OCI-LY1 (cell line): Measurements from ENCODE around the gene SDK1.

Source experiments
- H2AFZ ChIP-seq: fragments of 200-600 bp; sonication (generic), shearing (Covaris generic); 2 replicates; pipeline ENCODE4 v1.6.0; 2014; ENCODE audit warnings: antibody characterized with exemption, mild to moderate bottlenecking, low read length
- H3F3A ChIP-seq: fragments of 200-600 bp; sonication (generic), shearing (Covaris generic); 2 replicates; pipeline ENCODE4 v1.6.0; 2014; ENCODE audit warnings: mild to moderate bottlenecking, antibody characterized with exemption, low read length, moderate library complexity; ENCODE audit not compliant: insufficient read depth
- H3K27ac ChIP-seq: fragments of 200-600 bp; sonication (generic); 2 replicates; pipeline ENCODE4 v1.5.1; 2014; ENCODE audit warnings: low read length, mixed run types, mild to moderate bottlenecking, low read depth; ENCODE audit not compliant: poor library complexity, severe bottlenecking
- H3K27me3 ChIP-seq: fragments of 200-600 bp; sonication (generic); 2 replicates; pipeline ENCODE4 v1.6.0; 2014; ENCODE audit warnings: antibody characterized with exemption, mild to moderate bottlenecking, low read length, moderate library complexity; ENCODE audit not compliant: insufficient read depth
- H3K36me3 ChIP-seq: fragments of 200-600 bp; sonication (generic); 2 replicates; pipeline ENCODE4 v1.6.1; 2014; ENCODE audit warnings: mild to moderate bottlenecking, antibody characterized with exemption, low read length, moderate library complexity, mixed read lengths; ENCODE audit not compliant: insufficient read depth
- H3K4me1 ChIP-seq: fragments of 200-600 bp; sonication (generic); 2 replicates; pipeline ENCODE4 v1.5.1; 2014; ENCODE audit warnings: mild to moderate bottlenecking, low read length, moderate library complexity; ENCODE audit not compliant: insufficient read depth, severe bottlenecking
- H3K4me2 ChIP-seq: fragments of 200-600 bp; sonication (generic), shearing (Covaris generic); 2 replicates; pipeline ENCODE4 v1.6.1; 2014; ENCODE audit warnings: low read length
- H3K4me3 ChIP-seq: fragments of 200-600 bp; sonication (generic); 2 replicates; pipeline ENCODE4 v1.5.1; 2014; ENCODE audit warnings: low read length, low read depth, mild to moderate bottlenecking, mixed read lengths; ENCODE audit not compliant: poor library complexity, severe bottlenecking
- H3K79me2 ChIP-seq: fragments of 200-600 bp; shearing (Covaris generic); 2 replicates; pipeline ENCODE4 v1.6.1; 2016; ENCODE audit warnings: mixed run types, low read length, mixed read lengths; ENCODE audit not compliant: insufficient read depth
- H3K9ac ChIP-seq: fragments of 200-600 bp; sonication (generic), shearing (Covaris generic); 2 replicates; pipeline ENCODE4 v1.6.1; 2014; ENCODE audit warnings: mild to moderate bottlenecking, low read length, mixed read lengths
- H3K9me2 ChIP-seq: fragments of 200-600 bp; sonication (generic), shearing (Covaris generic); 2 replicates; pipeline ENCODE4 v1.6.1; 2014; ENCODE audit warnings: low read depth, mild to moderate bottlenecking, low read length, mixed read lengths
- H3K9me3 ChIP-seq: fragments of 200-600 bp; shearing (Covaris generic); 2 replicates; pipeline ENCODE4 v1.6.1; 2014; ENCODE audit warnings: low read length, mixed read lengths
- H4K20me1 ChIP-seq: fragments of 200-600 bp; sonication (generic), shearing (Covaris generic); 2 replicates; pipeline ENCODE4 v1.6.0; 2016; ENCODE audit warnings: mild to moderate bottlenecking, low read length; ENCODE audit not compliant: insufficient read depth
- CTCF ChIP-seq: fragments of 200-600 bp; sonication (generic), shearing (Covaris generic); IDR thresholded peaks from 2 replicates; pipeline ENCODE4 v1.5.1; 2017; ENCODE audit warnings: mild to moderate bottlenecking, antibody characterized with exemption, low read length, moderate library complexity, mixed read lengths
- EZH2 ChIP-seq: fragments of 200-600 bp; sonication (generic), shearing (Covaris generic); IDR thresholded peaks from 2 replicates; pipeline ENCODE4 v1.8.0; 2017; ENCODE audit warnings: borderline replicate concordance, mixed run types, mild to moderate bottlenecking, antibody characterized with exemption, low read length, moderate library complexity, mixed read lengths

The SDK1 gene

GRCh38 chr7:3918576-3918975 is 617.5 kb downstream of the SDK1 start:
- Histone ChIP-seq H3K4me2 (no peak overlapping the region), H4K20me1 (no peaks in the 10 kb centered on the region), H3K4me3 (no peak overlapping the region), H3K9ac (no peak overlapping the region), H3K79me2 (no peaks in the 10 kb centered on the region), H2AFZ (no peak overlapping the region), H3K27ac (no peak overlapping the region), H3K9me2 (no peaks in the 10 kb centered on the region), H3K9me3 (no peaks in the 10 kb centered on the region), H3F3A (no peaks in the 10 kb centered on the region), H3K4me1 (peaks cover 29% of the 10 kb centered on the region), H3K36me3 (no peaks in the 10 kb centered on the region), H3K27me3 (no peaks in the 10 kb centered on the region)
- TF ChIP-seq CTCF: no peak
- TF ChIP-seq EZH2: no peak

- no peak overlapping the region for H3K27ac ChIP-seq
- no peaks in the 10 kb centered on the region for H3K27me3 ChIP-seq
- no peak overlapping the region for H2AFZ ChIP-seq
- H3K36me3 ChIP-seq: no peaks in the 10 kb centered on the region
- no peaks in the 10 kb centered on the region for H3K9me2 ChIP-seq
- no peaks in the 10 kb centered on the region for H3K79me2 ChIP-seq
- TF ChIP-seq EZH2 (no peak), CTCF (peak; percentile 24; the same call in 1 of the 2 replicates)
- H3K4me3 ChIP-seq: no peak overlapping the region
- H3K4me1 ChIP-seq: peaks cover 12% of the 10 kb centered on the region
- H3F3A ChIP-seq: no peaks in the 10 kb centered on the region
- no peak overlapping the region for H3K9ac ChIP-seq
- no peak overlapping the region for H3K4me2 ChIP-seq
- no peaks in the 10 kb centered on the region for H4K20me1 ChIP-seq
- no peaks in the 10 kb centered on the region for H3K9me3 ChIP-seq
These were observed 621.2 kb downstream of the SDK1 start for GRCh38 chr7:3922175-3922635.

- no peak overlapping the region for H2AFZ ChIP-seq
- H3K9me2 ChIP-seq: no peaks in the 10 kb centered on the region
- H3K27me3 ChIP-seq: no peaks in the 10 kb centered on the region
- H3K79me2 ChIP-seq: no peaks in the 10 kb centered on the region
- no peaks in the 10 kb centered on the region for H3K9me3 ChIP-seq
- H3K4me1 ChIP-seq: peaks cover 3% of the 10 kb centered on the region
- no peak overlapping the region for H3K4me2 ChIP-seq
- H3K9ac ChIP-seq: no peak overlapping the region
- no peaks in the 10 kb centered on the region for H3K36me3 ChIP-seq
- no peaks in the 10 kb centered on the region for H3F3A ChIP-seq
- H3K4me3 ChIP-seq: no peak overlapping the region
- H3K27ac ChIP-seq: no peak overlapping the region
- TF ChIP-seq CTCF (no peak), EZH2 (no peak)
- no peaks in the 10 kb centered on the region for H4K20me1 ChIP-seq
These were observed 622.4 kb downstream of the SDK1 start for GRCh38 chr7:3923307-3923918.
